Cardiac fibroblast (primary cell): ENCODE data around the gene TRAK1.

ENCODE experiments used
- DNase-seq, 2 donors: peaks; one replicate each; pipeline versions ENCODE4 v3.0.0 to v3.0.0-alpha.2; 2010; ENCODE audit warnings: low read depth in 2 of 2
- H3K4me3 ChIP-seq, 2 donors: replicated peaks in 1 of 2; 1 replicate in 1 of 2; 2 replicates in 1 of 2; pipeline ENCODE4 v1.5.1; 2011; ENCODE audit warnings: low read depth in 2 of 2, low read length in 2 of 2, mild to moderate bottlenecking in 2 of 2, moderate library complexity in 1 of 2
- TF ChIP-seq, protein P1 (sequence below): IDR thresholded peaks from one replicate; pipeline ENCODE4 v1.5.1; 2011; ENCODE audit warnings: low read depth, mild to moderate bottlenecking, low read length, inconsistent platforms

Gene TRAK1

GRCh38 chr3:42169579-42170120 lies 78.5 kb downstream of the TRAK1 start:
- H3K4me3 ChIP-seq: no peak overlapping the region
- DNase-seq: no peak
- TF ChIP-seq, protein P1, sequence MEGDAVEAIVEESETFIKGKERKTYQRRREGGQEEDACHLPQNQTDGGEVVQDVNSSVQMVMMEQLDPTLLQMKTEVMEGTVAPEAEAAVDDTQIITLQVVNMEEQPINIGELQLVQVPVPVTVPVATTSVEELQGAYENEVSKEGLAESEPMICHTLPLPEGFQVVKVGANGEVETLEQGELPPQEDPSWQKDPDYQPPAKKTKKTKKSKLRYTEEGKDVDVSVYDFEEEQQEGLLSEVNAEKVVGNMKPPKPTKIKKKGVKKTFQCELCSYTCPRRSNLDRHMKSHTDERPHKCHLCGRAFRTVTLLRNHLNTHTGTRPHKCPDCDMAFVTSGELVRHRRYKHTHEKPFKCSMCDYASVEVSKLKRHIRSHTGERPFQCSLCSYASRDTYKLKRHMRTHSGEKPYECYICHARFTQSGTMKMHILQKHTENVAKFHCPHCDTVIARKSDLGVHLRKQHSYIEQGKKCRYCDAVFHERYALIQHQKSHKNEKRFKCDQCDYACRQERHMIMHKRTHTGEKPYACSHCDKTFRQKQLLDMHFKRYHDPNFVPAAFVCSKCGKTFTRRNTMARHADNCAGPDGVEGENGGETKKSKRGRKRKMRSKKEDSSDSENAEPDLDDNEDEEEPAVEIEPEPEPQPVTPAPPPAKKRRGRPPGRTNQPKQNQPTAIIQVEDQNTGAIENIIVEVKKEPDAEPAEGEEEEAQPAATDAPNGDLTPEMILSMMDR: no peak

DNA sequence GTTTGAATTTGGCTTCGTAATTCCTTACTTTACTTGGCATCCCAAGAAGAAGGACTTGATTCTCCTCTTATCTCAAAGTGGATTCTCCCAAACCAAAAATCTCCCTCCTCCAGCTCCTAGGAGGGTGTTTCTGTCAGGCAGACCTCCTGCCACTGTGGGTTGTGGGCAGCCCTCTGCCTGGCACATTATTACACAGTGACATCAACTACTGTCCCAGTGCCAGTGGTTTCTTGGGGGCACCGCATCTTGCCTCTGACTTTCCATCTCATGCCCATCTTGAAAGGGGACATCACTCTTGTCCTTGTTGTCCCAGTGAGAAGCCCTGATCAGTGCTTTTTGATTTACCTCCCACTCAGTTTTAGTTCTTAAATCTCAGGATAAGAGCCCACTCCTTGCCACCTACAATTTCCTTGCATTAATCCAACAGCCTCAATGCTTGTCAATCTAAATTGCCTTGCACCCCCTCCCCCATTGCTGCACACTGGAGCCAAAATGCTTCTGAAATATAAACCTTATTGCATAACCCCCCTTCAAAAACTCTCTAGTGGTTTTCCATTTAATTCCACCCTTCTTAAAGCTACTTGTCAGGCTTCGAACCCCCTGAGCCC lies 81.0 kb downstream of the TRAK1 start:
- TF ChIP-seq, protein P1: no peak
- DNase-seq: no peak
- H3K4me3 ChIP-seq: no peak overlapping the region

- no peak for DNase-seq
- no peak overlapping the region for H3K4me3 ChIP-seq
- TF ChIP-seq, protein P1: no peak
Observed at GRCh38 chr3:42173307-42173706, 82.2 kb downstream of the TRAK1 start.

DNA sequence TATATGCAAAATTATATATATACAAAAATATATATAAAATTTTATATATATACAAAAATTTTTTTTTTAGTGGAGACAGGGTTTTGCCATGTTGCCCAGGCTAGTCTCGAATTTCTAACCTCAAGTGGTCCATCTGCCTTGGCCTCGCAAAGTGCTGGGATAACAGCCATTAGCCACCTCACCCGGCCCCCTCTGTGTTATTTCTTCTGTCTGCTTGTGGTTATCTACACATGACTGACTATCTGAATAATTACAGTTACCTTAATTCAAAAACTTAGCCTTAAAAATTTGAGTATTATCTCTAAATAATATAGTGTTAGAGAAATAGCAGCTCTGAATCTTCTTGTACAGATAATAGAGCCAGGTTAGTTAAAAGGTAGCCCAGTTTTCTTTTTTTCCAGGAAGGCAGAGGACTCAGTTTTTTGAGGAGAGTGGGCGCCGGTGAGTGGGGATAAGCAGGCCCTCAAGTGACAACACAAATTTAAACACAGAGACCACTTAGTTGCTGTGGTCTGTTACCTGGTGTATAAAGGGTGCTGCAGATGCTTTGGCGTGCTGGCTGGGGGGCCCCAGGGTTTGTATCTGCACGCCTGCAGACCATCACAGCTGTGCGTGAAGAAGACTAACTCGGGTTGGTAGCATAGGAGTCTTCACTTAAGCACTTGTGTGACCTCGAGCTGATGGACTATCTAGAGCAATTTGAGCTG lies 83.7 kb downstream of the TRAK1 start:
- H3K4me3 ChIP-seq: no peak overlapping the region
- TF ChIP-seq, protein P1: no peak
- no peak for DNase-seq

DNA sequence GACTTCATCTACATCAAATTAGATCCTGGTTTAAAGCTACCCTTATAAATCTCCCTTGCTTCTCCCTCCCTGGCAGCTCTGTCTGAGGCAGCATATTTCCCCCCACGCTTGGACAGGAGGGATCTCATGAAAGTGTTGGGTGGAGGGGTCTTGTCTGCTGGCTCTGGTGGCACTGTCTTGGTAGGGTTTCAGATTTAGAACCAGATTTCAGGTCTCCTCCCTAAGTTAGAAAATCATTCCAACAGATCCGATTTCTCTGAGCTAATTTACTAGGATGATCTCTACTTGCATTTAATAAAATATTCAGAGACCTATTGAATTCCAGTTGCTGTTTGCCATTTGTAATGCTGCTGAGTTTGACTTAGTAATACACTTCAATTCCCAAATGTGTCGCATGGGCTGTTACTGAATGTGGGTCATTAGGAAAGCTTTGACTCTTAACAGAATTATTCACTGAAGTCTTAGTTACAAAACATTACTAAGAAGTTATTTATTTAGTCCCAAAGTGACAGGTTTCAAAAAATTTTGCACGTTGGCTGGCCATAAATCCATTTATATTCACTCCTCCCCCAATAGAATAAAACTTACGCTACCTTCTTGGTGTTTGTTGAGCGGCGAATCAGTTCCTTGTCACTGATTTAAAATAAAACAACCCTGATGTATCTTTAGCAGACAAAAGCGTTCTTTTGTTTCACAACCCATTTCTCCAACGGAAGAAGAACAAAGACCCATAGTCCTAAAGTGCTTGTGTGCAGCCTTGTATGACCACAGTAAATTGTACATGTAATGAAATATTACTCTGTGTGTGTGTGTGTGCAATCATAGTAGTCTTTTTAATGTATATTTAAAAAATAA lies 84.5 kb downstream of the TRAK1 start:
- H3K4me3 ChIP-seq: no peak overlapping the region
- no peak for DNase-seq
- TF ChIP-seq, protein P1: no peak

GRCh38 chr3:42176242-42177034 lies 85.3 kb downstream of the TRAK1 start:
- no peak for DNase-seq
- no peak overlapping the region for H3K4me3 ChIP-seq
- TF ChIP-seq, protein P1: no peak
